ENCODE results near the gene PAQR4.

DNA sequence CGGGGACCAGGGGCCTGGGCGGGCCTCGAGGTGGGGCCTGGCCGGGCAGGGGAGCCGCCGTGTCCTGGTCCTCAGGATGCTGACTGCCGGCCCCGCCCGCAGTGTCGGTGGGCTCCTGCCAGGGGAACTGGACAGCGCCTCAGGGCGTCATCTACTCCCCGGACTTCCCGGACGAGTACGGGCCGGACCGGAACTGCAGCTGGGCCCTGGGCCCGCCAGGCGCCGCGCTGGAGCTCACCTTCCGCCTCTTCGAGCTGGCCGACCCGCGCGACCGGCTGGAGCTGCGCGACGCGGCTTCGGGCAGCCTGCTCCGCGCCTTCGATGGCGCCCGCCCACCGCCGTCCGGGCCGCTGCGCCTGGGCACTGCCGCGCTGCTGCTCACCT lies 2.3 kb upstream of the PAQR4 start:
- TF ChIP-seq, protein P1, sequence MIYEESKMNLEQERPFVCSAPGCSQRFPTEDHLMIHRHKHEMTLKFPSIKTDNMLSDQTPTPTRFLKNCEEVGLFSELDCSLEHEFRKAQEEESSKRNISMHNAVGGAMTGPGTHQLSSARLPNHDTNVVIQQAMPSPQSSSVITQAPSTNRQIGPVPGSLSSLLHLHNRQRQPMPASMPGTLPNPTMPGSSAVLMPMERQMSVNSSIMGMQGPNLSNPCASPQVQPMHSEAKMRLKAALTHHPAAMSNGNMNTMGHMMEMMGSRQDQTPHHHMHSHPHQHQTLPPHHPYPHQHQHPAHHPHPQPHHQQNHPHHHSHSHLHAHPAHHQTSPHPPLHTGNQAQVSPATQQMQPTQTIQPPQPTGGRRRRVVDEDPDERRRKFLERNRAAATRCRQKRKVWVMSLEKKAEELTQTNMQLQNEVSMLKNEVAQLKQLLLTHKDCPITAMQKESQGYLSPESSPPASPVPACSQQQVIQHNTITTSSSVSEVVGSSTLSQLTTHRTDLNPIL (CRISPR knock-in tag; IDR thresholded peaks at IDR 0.05; ENCODE audit: low read depth) = no peak
- no peak for TF ChIP-seq ZFP3 (CRISPR knock-in tag; IDR thresholded peaks at IDR 0.05)
- TF ChIP-seq PPARA (CRISPR knock-in tag; IDR thresholded peaks at IDR 0.05; ENCODE audit: borderline replicate concordance) = no peak
- TF ChIP-seq RARB (CRISPR knock-in tag; IDR thresholded peaks at IDR 0.05) = no peak
- TF ChIP-seq, protein P2, sequence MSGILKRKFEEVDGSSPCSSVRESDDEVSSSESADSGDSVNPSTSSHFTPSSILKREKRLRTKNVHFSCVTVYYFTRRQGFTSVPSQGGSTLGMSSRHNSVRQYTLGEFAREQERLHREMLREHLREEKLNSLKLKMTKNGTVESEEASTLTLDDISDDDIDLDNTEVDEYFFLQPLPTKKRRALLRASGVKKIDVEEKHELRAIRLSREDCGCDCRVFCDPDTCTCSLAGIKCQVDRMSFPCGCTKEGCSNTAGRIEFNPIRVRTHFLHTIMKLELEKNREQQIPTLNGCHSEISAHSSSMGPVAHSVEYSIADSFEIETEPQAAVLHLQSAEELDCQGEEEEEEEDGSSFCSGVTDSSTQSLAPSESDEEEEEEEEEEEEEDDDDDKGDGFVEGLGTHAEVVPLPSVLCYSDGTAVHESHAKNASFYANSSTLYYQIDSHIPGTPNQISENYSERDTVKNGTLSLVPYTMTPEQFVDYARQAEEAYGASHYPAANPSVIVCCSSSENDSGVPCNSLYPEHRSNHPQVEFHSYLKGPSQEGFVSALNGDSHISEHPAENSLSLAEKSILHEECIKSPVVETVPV (CRISPR knock-in tag; IDR thresholded peaks at IDR 0.05) = no peak
- TF ChIP-seq GLIS3 (CRISPR knock-in tag; IDR thresholded peaks at IDR 0.05) = no peak
- TF ChIP-seq TOX (CRISPR knock-in tag; IDR thresholded peaks at IDR 0.05; ENCODE audit: borderline replicate concordance) = no peak
